Effector CD4-positive, alpha-beta T cell (primary cell): ENCODE measurements around the gene LAMP1.
"Not testable (repeated sequence)": the region's sequence is repeated elsewhere in the genome, so short reads cannot be mapped to it uniquely, and the experiment has no call there.

ENCODE experiments used
- DNase-seq: peaks from one replicate; pipeline ENCODE4 v3.0.0-alpha.2; 2020

The LAMP1 gene

GRCh38 chr13:113329656-113330312 lies 32.7 kb downstream of the LAMP1 start:
- DNase-seq, result no peak

GRCh38 chr13:113332615-113333014 lies 35.6 kb downstream of the LAMP1 start:
- no peak for DNase-seq

- DNase-seq, result no peak
These were observed 36.0 kb downstream of the LAMP1 start for GRCh38 chr13:113333076-113333475.

- DNase-seq, result no peak
These were observed 40.5 kb downstream of the LAMP1 start for GRCh38 chr13:113337556-113337955.

- DNase-seq, result no peak
These were observed 40.9 kb downstream of the LAMP1 start for GRCh38 chr13:113337976-113338375.

GRCh38 chr13:113338451-113338850 lies 41.4 kb downstream of the LAMP1 start:
- no peak for DNase-seq

- DNase-seq, result no peak
These were observed 46.0 kb downstream of the LAMP1 start for GRCh38 chr13:113342820-113343691.

GRCh38 chr13:113343692-113343968 lies 46.6 kb downstream of the LAMP1 start:
- DNase-seq, result no peak

GRCh38 chr13:113345486-113345885 lies 48.4 kb downstream of the LAMP1 start:
- DNase-seq, result no peak

- DNase-seq, result not testable (repeated sequence)
These were observed 50.7 kb downstream of the LAMP1 start for GRCh38 chr13:113347736-113348225.

- DNase-seq, result no peak
These were observed 51.6 kb downstream of the LAMP1 start for GRCh38 chr13:113348591-113348990.

GRCh38 chr13:113349050-113349449 lies 52.0 kb downstream of the LAMP1 start:
- no peak for DNase-seq

- no peak for DNase-seq
These were observed 52.5 kb downstream of the LAMP1 start for GRCh38 chr13:113349491-113349890.

GRCh38 chr13:113350065-113350937 lies 53.3 kb downstream of the LAMP1 start:
- no peak for DNase-seq

GRCh38 chr13:113350938-113351335 lies 53.9 kb downstream of the LAMP1 start:
- no peak for DNase-seq

- no peak for DNase-seq
These were observed 54.5 kb downstream of the LAMP1 start for GRCh38 chr13:113351514-113352026.

- DNase-seq, result no peak
These were observed 56.2 kb downstream of the LAMP1 start for GRCh38 chr13:113353254-113353653.

GRCh38 chr13:113354831-113355610 lies 58.0 kb downstream of the LAMP1 start:
- DNase-seq, result no peak

GRCh38 chr13:113355621-113356020 lies 58.6 kb downstream of the LAMP1 start:
- DNase-seq, result no peak

GRCh38 chr13:113356596-113356995 lies 59.6 kb downstream of the LAMP1 start:
- no peak for DNase-seq

GRCh38 chr13:113357529-113357928 lies 60.5 kb downstream of the LAMP1 start:
- DNase-seq, result no peak

- DNase-seq, result no peak
These were observed 61.7 kb downstream of the LAMP1 start for GRCh38 chr13:113358653-113359190.
